NCI-H774 (cell line): Measurements from ENCODE around the gene ADAMTS2.

Experiments
- DNase-seq: peaks from one replicate; lab custom pipeline; 2025; lab: John Stamatoyannopoulos, UW

Gene ADAMTS2

GRCh38 chr5:179343719-179344430, 1.4 kb downstream of the ADAMTS2 start:
- no peak for DNase-seq

- DNase-seq: no peak
Observed at GRCh38 chr5:179343021-179343718, 2.1 kb downstream of the ADAMTS2 start.

GRCh38 chr5:179342577-179342976, 2.7 kb downstream of the ADAMTS2 start:
- no peak for DNase-seq

- DNase-seq: no peak
Observed at GRCh38 chr5:179340465-179340864, 4.8 kb downstream of the ADAMTS2 start.

GRCh38 chr5:179339996-179340395, 5.3 kb downstream of the ADAMTS2 start:
- no peak for DNase-seq

- DNase-seq: no peak
Observed at GRCh38 chr5:179339081-179339480, 6.2 kb downstream of the ADAMTS2 start.

GRCh38 chr5:179337796-179338676, 7.2 kb downstream of the ADAMTS2 start:
- no peak for DNase-seq

- no peak for DNase-seq
Observed at GRCh38 chr5:179336871-179337795, 8.1 kb downstream of the ADAMTS2 start.

- no peak for DNase-seq
Observed at GRCh38 chr5:179336126-179336870, 9.0 kb downstream of the ADAMTS2 start.

GRCh38 chr5:179333796-179334761, 11.2 kb downstream of the ADAMTS2 start:
- DNase-seq: no peak

GRCh38 chr5:179332741-179333290, 12.4 kb downstream of the ADAMTS2 start:
- no peak for DNase-seq

GRCh38 chr5:179331591-179332375, 13.5 kb downstream of the ADAMTS2 start:
- DNase-seq: no peak

- no peak for DNase-seq
Observed at GRCh38 chr5:179330186-179330900, 14.9 kb downstream of the ADAMTS2 start.

- no peak for DNase-seq
Observed at GRCh38 chr5:179328291-179328690, 17.0 kb downstream of the ADAMTS2 start.

- DNase-seq: no peak
Observed at GRCh38 chr5:179327021-179327735, 18.1 kb downstream of the ADAMTS2 start.

GRCh38 chr5:179326122-179326927, 18.9 kb downstream of the ADAMTS2 start:
- DNase-seq: no peak
